Measurements from ENCODE around the gene NPHP4. TPM values are rescaled to one million over a fixed set of nuclear protein-coding genes. Genes with fewer than 3 reads are reported as not detected.

NPHP4 gene
- total and polyA plus RNA-seq, 2 donors (not counting 3 experiments of a cell fraction or from before 2014, with no cell fraction given) = 4.4 to 11.7 TPM

GRCh38 chr1:6011161-6011945 lies 19.1 kb upstream of the NPHP4 start:
- no peak overlapping the region for H2AFZ ChIP-seq (ENCODE audit: low read depth, low read length)
- H3K9ac ChIP-seq (replicated peaks; ENCODE audit: extremely low read depth, insufficient read depth, low read length) = no peak overlapping the region
- H3K4me2 ChIP-seq (ENCODE audit: insufficient read depth, low read length) = no peak overlapping the region
- BruUV-seq (replicated peaks) = no TSS peak
- H4K20me1 ChIP-seq (replicated peaks; ENCODE audit: control insufficient read depth, extremely low read depth, insufficient read depth, low read length) = no peaks in the 10 kb centered on the region
- ChIA-PET CTCF (no interaction called here), POLR2A (no interaction called here)
- no peaks in the 10 kb centered on the region for H3K36me3 ChIP-seq (ENCODE audit: control insufficient read depth in 2 of 2, extremely low read depth in 1 of 2, insufficient read depth in 2 of 2, low read length in 2 of 2)
- H3K27me3 ChIP-seq (ENCODE audit: control insufficient read depth in 2 of 2, insufficient read depth in 2 of 2, low read length in 2 of 2) = no peaks in the 10 kb centered on the region
- TF ChIP-seq JUN (IDR thresholded peaks at IDR 0.05; ENCODE audit: borderline replicate concordance, insufficient read depth, insufficient read length, low read depth) (no peak), EZH2 (IDR thresholded peaks at IDR 0.05; ENCODE audit: borderline replicate concordance, low read depth, low read length, severe bottlenecking) (no peak), POLR2AphosphoS5 (IDR thresholded peaks at IDR 0.05; ENCODE audit: insufficient read depth, low read depth, low read length) (no peak), FOS (IDR thresholded peaks at IDR 0.05; ENCODE audit: borderline replicate concordance, insufficient read depth, low read length) (no peak), POLR2A (IDR thresholded peaks at IDR 0.05; ENCODE audit: low read depth, low read length) (no peak), GATA2 (IDR thresholded peaks at IDR 0.05; ENCODE audit: insufficient read depth, insufficient read length, low read depth, low read length) (no peak), MAX (IDR thresholded peaks at IDR 0.05; ENCODE audit: insufficient read depth, insufficient read length) (no peak), MYC (IDR thresholded peaks at IDR 0.05; ENCODE audit: low read depth, low read length) (no peak), CTCF (IDR thresholded peaks at IDR 0.05; ENCODE audit: extremely low read depth in 1 of 2, insufficient read depth in 1 of 2, low read depth in 1 of 2, low read length in 2 of 2) (no peak)
- H3K4me3 ChIP-seq (replicated peaks in 1 of 3; ENCODE audit: insufficient read depth in 1 of 3, low read depth in 1 of 3, low read length in 3 of 3) = no peak overlapping the region
- FAIRE-seq (no peak), DNase-seq (ENCODE audit: low read depth, low spot score) (no peak)
- intact Hi-C loops (cut with micrococcal nuclease) (no loop called here), dilution Hi-C loops (cut with MboI; ENCODE audit: extremely low pct_ligation_motif_present, low sequenced_read_pairs) (no loop called here)
- no peak overlapping the region for H3K27ac ChIP-seq (ENCODE audit: insufficient read depth, low read depth, low read length)
- H3K9me3 ChIP-seq (replicated peaks; ENCODE audit: control insufficient read depth, insufficient read depth, low read length) = no peaks in the 10 kb centered on the region
- no peaks in the 10 kb centered on the region for H3K79me2 ChIP-seq (ENCODE audit: control insufficient read depth, insufficient read depth, low read length)
- H3K9me1 ChIP-seq (replicated peaks; ENCODE audit: control insufficient read depth, extremely low read depth, insufficient read depth, low read length) = no peaks in the 10 kb centered on the region
- no peaks in the 10 kb centered on the region for H3K4me1 ChIP-seq (ENCODE audit: control insufficient read depth, extremely low read depth, insufficient read depth, low read length)

Measured in endothelial cell of umbilical vein (primary cell).